ENCODE measurements around the gene MYO1D.

The MYO1D gene

GRCh38 chr17:32621612-32622312 lies 255.2 kb downstream of the MYO1D start:
- no peak for DNase-seq

- no peak for DNase-seq
Observed at GRCh38 chr17:32615326-32615725, 261.6 kb downstream of the MYO1D start.

- peak in 1 of 14 donors; percentile 22 for DNase-seq
Observed at GRCh38 chr17:32610943-32611342, 266.0 kb downstream of the MYO1D start.

- peak in 1 of 14 donors; percentile 18 for DNase-seq
Observed at GRCh38 chr17:32609884-32610650, 266.9 kb downstream of the MYO1D start.

GRCh38 chr17:32609085-32609484 lies 267.8 kb downstream of the MYO1D start:
- DNase-seq: peak in 3 of 14 donors; percentile 7 to 83 (median 9)

GRCh38 chr17:32608267-32608666 lies 268.7 kb downstream of the MYO1D start:
- no peak for DNase-seq

- DNase-seq: no peak
Observed at GRCh38 chr17:32604966-32605365, 272.0 kb downstream of the MYO1D start.

GRCh38 chr17:32602396-32602795 lies 274.5 kb downstream of the MYO1D start:
- DNase-seq: no peak

- DNase-seq: no peak
Observed at GRCh38 chr17:32601866-32602265, 275.1 kb downstream of the MYO1D start.

GRCh38 chr17:32596628-32597027 lies 280.3 kb downstream of the MYO1D start:
- DNase-seq: peak in 1 of 14 donors; percentile 86

GRCh38 chr17:32596206-32596605 lies 280.7 kb downstream of the MYO1D start:
- DNase-seq: no peak

- no peak for DNase-seq
Observed at GRCh38 chr17:32593003-32593402, 283.9 kb downstream of the MYO1D start.

GRCh38 chr17:32591405-32591804 lies 285.5 kb downstream of the MYO1D start:
- no peak for DNase-seq

GRCh38 chr17:32590974-32591373 lies 285.9 kb downstream of the MYO1D start:
- no peak for DNase-seq

GRCh38 chr17:32588982-32589381 lies 287.9 kb downstream of the MYO1D start:
- DNase-seq: no peak

GRCh38 chr17:32588135-32588534 lies 288.8 kb downstream of the MYO1D start:
- DNase-seq: peak in 1 of 14 donors; percentile 14

- no peak for DNase-seq
Observed at GRCh38 chr17:32586666-32587065, 290.3 kb downstream of the MYO1D start.

- no peak for DNase-seq
Observed at GRCh38 chr17:32584792-32585191, 292.1 kb downstream of the MYO1D start.

- no peak for DNase-seq
Observed at GRCh38 chr17:32583053-32583452, 293.9 kb downstream of the MYO1D start.

GRCh38 chr17:32575852-32576251 lies 301.1 kb downstream of the MYO1D start:
- no peak for DNase-seq

GRCh38 chr17:32570081-32570396 lies 306.9 kb downstream of the MYO1D start:
- no peak for DNase-seq

GRCh38 chr17:32569171-32570080 lies 307.5 kb downstream of the MYO1D start:
- no peak for DNase-seq

- no peak for DNase-seq
Observed at GRCh38 chr17:32568705-32569104, 308.2 kb downstream of the MYO1D start.
